MM.1S (cell line): ENCODE data around the gene SLIT3.

Experiments used
- DNase-seq: peaks from one replicate; pipeline ENCODE4 v3.0.0-alpha.2; 2015
- H2AFZ ChIP-seq: fragments of 300-600 bp; sonication (generic); 2 replicates; pipeline ENCODE4 v1.6.0; 2016; ENCODE audit warnings: antibody characterized with exemption, low read length
- H3F3A ChIP-seq: fragments of 300-600 bp; sonication (generic); 2 replicates; pipeline ENCODE4 v1.6.1; 2016; ENCODE audit warnings: mild to moderate bottlenecking, antibody characterized with exemption, low read length, moderate library complexity, mixed read lengths; ENCODE audit not compliant: insufficient read depth
- H3K27ac ChIP-seq: fragments of 300-600 bp; sonication (generic); 2 replicates; pipeline ENCODE4 v1.5.1; 2016; ENCODE audit warnings: mild to moderate bottlenecking, low read length
- H3K27me3 ChIP-seq: fragments of 300-600 bp; sonication (generic); replicated peaks from 2 replicates; pipeline ENCODE4 v1.6.0; 2016; ENCODE audit warnings: low read length; ENCODE audit not compliant: insufficient read depth
- H3K36me3 ChIP-seq: fragments of 300-600 bp; sonication (generic); replicated peaks from 2 replicates; pipeline ENCODE4 v1.6.1; 2016; ENCODE audit warnings: mild to moderate bottlenecking, low read length, mixed read lengths; ENCODE audit not compliant: insufficient read depth
- H3K4me1 ChIP-seq: fragments of 300-600 bp; sonication (generic); 2 replicates; pipeline ENCODE4 v1.6.1; 2016; ENCODE audit warnings: low read length, mixed read lengths
- H3K4me2 ChIP-seq: fragments of 300-600 bp; sonication (generic); 2 replicates; pipeline ENCODE4 v1.6.0; 2016; ENCODE audit warnings: low read depth, low read length
- H3K4me3 ChIP-seq: fragments of 300-600 bp; sonication (generic); 2 replicates; pipeline ENCODE4 v1.5.1; 2016; ENCODE audit warnings: low read length, mixed read lengths
- H3K79me2 ChIP-seq: fragments of 300-600 bp; sonication (generic); 2 replicates; pipeline ENCODE4 v1.6.1; 2016; ENCODE audit warnings: mixed run types, low read length, mixed read lengths
- H3K9ac ChIP-seq: fragments of 300-600 bp; sonication (generic); 2 replicates; pipeline ENCODE4 v1.6.1; 2016; ENCODE audit warnings: low read length, mixed read lengths
- H3K9me2 ChIP-seq: fragments of 300-600 bp; sonication (generic); replicated peaks from 2 replicates; pipeline ENCODE4 v1.6.1; 2016; ENCODE audit warnings: mild to moderate bottlenecking, low read length, mixed read lengths; ENCODE audit not compliant: insufficient read depth
- H3K9me3 ChIP-seq: fragments of 300-600 bp; sonication (generic); replicated peaks from 2 replicates; pipeline ENCODE4 v1.6.1; 2016; ENCODE audit warnings: mild to moderate bottlenecking, low read length, mixed read lengths; ENCODE audit not compliant: insufficient read depth
- H4K20me1 ChIP-seq: fragments of 300-600 bp; sonication (generic); 2 replicates; pipeline ENCODE4 v1.6.1; 2016; ENCODE audit warnings: mild to moderate bottlenecking, low read length, moderate library complexity, mixed read lengths; ENCODE audit not compliant: insufficient read depth
- CTCF ChIP-seq: fragments of 300-600 bp; sonication (generic); IDR thresholded peaks from 2 replicates; pipeline ENCODE4 v1.5.1; 2016; ENCODE audit warnings: antibody characterized with exemption, low read length, mixed read lengths
- EZH2 ChIP-seq: fragments of 300-600 bp; sonication (generic); optimal IDR thresholded peaks from 2 replicates; pipeline ENCODE3; 2017; ENCODE audit warnings: low read depth, mild to moderate bottlenecking, antibody characterized with exemption, low read length, mixed read lengths
- EZH2phosphoT487 ChIP-seq: fragments of 300-600 bp; sonication (generic); IDR thresholded peaks from 2 replicates; pipeline ENCODE4 v1.6.1; 2018; ENCODE audit warnings: antibody characterized with exemption, low read length

The SLIT3 gene

GRCh38 chr5:169052207-169052606 is 248.7 kb downstream of the SLIT3 start:
- Histone ChIP-seq H4K20me1 (no peaks in the 10 kb centered on the region), H3K4me3 (no peak overlapping the region), H3K4me1 (no peaks in the 10 kb centered on the region), H3K4me2 (no peak overlapping the region), H3K9me3 (no peaks in the 10 kb centered on the region), H2AFZ (no peak overlapping the region), H3K79me2 (no peaks in the 10 kb centered on the region), H3K36me3 (no peaks in the 10 kb centered on the region), H3K9me2 (no peaks in the 10 kb centered on the region), H3K9ac (no peak overlapping the region), H3K27ac (no peak overlapping the region), H3K27me3 (no peaks in the 10 kb centered on the region), H3F3A (no peaks in the 10 kb centered on the region)
- TF ChIP-seq CTCF (no peak), EZH2phosphoT487 (no peak), EZH2 (no peak)
- DNase-seq: no peak

- Histone ChIP-seq H2AFZ (no peak overlapping the region), H3K79me2 (no peaks in the 10 kb centered on the region), H3K9ac (no peak overlapping the region), H3K4me2 (no peak overlapping the region), H3K4me3 (no peak overlapping the region), H3K9me3 (no peaks in the 10 kb centered on the region), H3K4me1 (no peaks in the 10 kb centered on the region), H3K36me3 (no peaks in the 10 kb centered on the region), H3K9me2 (no peaks in the 10 kb centered on the region), H3F3A (no peaks in the 10 kb centered on the region), H3K27me3 (no peaks in the 10 kb centered on the region), H4K20me1 (no peaks in the 10 kb centered on the region), H3K27ac (no peak overlapping the region)
- TF ChIP-seq EZH2: no peak
- no peak for TF ChIP-seq CTCF
- TF ChIP-seq EZH2phosphoT487: no peak
- no peak for DNase-seq
Observed at GRCh38 chr5:169051351-169051750, 249.6 kb downstream of the SLIT3 start.

- no peaks in the 10 kb centered on the region for H3K27me3 ChIP-seq
- H3K4me3 ChIP-seq: no peak overlapping the region
- no peaks in the 10 kb centered on the region for H3K4me1 ChIP-seq
- H3K79me2 ChIP-seq: no peaks in the 10 kb centered on the region
- no peaks in the 10 kb centered on the region for H3K9me3 ChIP-seq
- H3K4me2 ChIP-seq: no peak overlapping the region
- TF ChIP-seq CTCF: no peak
- no peak for TF ChIP-seq EZH2
- no peak for TF ChIP-seq EZH2phosphoT487
- H3F3A ChIP-seq: no peaks in the 10 kb centered on the region
- H3K27ac ChIP-seq: no peak overlapping the region
- H3K36me3 ChIP-seq: no peaks in the 10 kb centered on the region
- H3K9ac ChIP-seq: no peak overlapping the region
- H2AFZ ChIP-seq: no peak overlapping the region
- DNase-seq: no peak
- no peaks in the 10 kb centered on the region for H3K9me2 ChIP-seq
- H4K20me1 ChIP-seq: no peaks in the 10 kb centered on the region
Observed at GRCh38 chr5:169050636-169051035, 250.3 kb downstream of the SLIT3 start.
